LNCaP clone FGC (cell line): ENCODE results near the gene VWA2.
A peak's percentile ranks its signal among the peaks of the same experiment; 100 is the strongest.

Experiments
- DNase-seq: peaks from one replicate; pipeline ENCODE4 v3.0.0-alpha.2; 2011; ENCODE audit warnings: low read depth
- H3K4me3 ChIP-seq: 2 replicates; pipeline ENCODE4 v1.5.1; 2011; ENCODE audit warnings: mild to moderate bottlenecking, low read depth, low read length, control low read depth
- TF ChIP-seq, protein P1 (sequence below): IDR thresholded peaks from 2 replicates; pipeline ENCODE4 v1.5.1; 2012; ENCODE audit warnings: mild to moderate bottlenecking; ENCODE audit not compliant: control insufficient read depth, insufficient read depth; ENCODE audit errors: extremely low read depth

The VWA2 gene, protein sequence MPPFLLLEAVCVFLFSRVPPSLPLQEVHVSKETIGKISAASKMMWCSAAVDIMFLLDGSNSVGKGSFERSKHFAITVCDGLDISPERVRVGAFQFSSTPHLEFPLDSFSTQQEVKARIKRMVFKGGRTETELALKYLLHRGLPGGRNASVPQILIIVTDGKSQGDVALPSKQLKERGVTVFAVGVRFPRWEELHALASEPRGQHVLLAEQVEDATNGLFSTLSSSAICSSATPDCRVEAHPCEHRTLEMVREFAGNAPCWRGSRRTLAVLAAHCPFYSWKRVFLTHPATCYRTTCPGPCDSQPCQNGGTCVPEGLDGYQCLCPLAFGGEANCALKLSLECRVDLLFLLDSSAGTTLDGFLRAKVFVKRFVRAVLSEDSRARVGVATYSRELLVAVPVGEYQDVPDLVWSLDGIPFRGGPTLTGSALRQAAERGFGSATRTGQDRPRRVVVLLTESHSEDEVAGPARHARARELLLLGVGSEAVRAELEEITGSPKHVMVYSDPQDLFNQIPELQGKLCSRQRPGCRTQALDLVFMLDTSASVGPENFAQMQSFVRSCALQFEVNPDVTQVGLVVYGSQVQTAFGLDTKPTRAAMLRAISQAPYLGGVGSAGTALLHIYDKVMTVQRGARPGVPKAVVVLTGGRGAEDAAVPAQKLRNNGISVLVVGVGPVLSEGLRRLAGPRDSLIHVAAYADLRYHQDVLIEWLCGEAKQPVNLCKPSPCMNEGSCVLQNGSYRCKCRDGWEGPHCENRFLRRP

DNA sequence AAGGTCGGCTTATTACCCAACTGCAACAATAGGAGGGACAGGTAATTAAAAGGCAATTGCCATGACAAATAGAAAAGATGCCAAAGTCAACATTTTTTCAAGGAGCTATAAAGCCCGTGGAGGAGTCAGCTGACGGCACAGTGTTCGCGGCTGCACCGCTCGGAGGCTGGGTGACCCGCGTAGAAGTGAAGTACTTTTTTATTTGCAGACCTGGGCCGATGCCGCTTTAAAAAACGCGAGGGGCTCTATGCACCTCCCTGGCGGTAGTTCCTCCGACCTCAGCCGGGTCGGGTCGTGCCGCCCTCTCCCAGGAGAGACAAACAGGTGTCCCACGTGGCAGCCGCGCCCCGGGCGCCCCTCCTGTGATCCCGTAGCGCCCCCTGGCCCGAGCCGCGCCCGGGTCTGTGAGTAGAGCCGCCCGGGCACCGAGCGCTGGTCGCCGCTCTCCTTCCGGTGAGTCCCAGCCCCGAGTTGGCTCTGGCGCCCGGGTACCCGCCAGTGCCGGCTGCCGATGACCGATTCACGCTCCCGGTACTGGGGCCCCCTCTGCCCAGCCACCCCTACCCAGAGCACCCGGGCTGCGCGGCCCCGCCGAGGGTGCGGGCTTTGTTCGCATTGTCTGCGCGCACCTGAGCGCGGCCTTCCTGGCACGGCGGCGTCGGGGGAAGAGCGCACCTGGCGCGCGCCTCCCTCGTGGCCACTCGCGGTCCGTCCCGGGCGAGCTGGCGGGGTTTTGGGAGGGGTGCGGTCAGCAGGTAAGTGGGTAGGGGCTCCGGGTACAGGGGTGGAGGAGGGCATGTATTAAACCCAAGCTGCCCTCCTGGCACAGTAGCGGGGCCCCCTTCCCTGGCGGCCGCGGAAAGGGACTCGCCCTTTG lies at the start of gene VWA2:
Gene VWA2, plus strand, starts transcription at position 138 of the 877 bp plus-strand sequence. CDS start 9,460 bp downstream, outside the sequence.
- TF ChIP-seq, protein P1, sequence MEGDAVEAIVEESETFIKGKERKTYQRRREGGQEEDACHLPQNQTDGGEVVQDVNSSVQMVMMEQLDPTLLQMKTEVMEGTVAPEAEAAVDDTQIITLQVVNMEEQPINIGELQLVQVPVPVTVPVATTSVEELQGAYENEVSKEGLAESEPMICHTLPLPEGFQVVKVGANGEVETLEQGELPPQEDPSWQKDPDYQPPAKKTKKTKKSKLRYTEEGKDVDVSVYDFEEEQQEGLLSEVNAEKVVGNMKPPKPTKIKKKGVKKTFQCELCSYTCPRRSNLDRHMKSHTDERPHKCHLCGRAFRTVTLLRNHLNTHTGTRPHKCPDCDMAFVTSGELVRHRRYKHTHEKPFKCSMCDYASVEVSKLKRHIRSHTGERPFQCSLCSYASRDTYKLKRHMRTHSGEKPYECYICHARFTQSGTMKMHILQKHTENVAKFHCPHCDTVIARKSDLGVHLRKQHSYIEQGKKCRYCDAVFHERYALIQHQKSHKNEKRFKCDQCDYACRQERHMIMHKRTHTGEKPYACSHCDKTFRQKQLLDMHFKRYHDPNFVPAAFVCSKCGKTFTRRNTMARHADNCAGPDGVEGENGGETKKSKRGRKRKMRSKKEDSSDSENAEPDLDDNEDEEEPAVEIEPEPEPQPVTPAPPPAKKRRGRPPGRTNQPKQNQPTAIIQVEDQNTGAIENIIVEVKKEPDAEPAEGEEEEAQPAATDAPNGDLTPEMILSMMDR: peak; percentile 17; the same call in 1 of the 2 replicates
- H3K4me3 ChIP-seq: peak within 1 kb of the TSS; percentile 29; the same call in 1 of the 2 replicates
- DNase-seq: peak; percentile 89

DNA sequence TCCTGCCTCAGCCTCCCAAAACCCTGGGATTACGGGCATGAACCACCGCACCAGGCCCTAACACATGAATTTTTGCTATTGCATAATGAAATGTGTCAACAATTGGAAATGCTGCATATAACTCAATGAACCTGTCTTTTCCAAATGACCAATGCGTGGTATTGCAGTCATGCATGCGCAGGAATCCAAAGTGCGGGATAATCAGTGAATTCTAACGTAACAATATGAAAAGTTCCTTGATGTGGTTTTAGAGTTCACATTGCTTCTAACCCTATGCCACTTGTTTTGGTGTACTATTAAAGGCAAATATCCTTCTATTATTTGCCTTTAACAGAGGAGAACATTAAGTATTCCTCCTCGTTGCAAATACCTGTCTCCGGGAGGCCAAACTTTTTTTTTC lies 49.4 kb upstream of the VWA2 start:
- H3K4me3 ChIP-seq: no peak overlapping the region
- no peak for DNase-seq
- TF ChIP-seq, protein P1: no peak

DNA sequence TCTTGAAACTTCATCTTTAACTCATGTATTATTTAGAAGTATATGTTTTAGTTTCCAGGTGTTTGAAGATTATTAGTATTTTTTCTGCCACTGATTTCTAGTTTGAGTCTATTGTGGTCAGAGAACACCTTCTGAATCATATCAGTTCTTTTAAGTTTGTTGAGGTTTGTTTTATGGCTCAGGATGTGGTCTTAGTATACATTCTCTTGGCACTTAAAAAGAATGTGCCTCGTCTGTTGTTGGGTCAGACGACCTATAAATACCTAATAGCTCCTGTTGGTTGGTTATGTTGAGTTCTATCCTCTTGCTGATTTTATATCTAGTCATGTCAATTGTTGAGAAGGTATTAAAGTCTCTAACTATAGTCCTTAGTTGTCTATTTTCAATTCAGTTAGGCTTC lies 44.0 kb upstream of the VWA2 start:
- peak; percentile 74 for DNase-seq
- no peak overlapping the region for H3K4me3 ChIP-seq
- TF ChIP-seq, protein P1: no peak

DNA sequence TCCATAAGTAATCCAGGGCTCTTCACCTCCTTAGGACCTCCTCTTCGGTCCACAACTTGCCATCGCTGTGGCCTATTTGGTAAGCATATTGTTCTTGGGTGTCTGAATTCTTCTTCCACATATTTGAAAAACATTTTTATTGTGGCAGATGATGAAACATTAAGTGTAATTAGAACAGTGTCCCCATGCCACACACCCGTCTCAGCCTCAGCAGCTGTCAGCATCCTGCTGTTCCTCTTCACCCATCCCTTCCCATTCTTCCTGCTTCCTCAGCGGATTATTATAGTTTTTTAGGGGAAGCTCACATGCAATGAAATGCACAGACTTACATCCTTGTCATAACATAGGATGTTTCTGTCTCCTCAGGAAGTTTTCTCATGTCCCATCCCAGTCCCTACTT lies 39.8 kb upstream of the VWA2 start:
- TF ChIP-seq, protein P1: no peak
- DNase-seq: no peak
- H3K4me3 ChIP-seq: no peak overlapping the region

DNA sequence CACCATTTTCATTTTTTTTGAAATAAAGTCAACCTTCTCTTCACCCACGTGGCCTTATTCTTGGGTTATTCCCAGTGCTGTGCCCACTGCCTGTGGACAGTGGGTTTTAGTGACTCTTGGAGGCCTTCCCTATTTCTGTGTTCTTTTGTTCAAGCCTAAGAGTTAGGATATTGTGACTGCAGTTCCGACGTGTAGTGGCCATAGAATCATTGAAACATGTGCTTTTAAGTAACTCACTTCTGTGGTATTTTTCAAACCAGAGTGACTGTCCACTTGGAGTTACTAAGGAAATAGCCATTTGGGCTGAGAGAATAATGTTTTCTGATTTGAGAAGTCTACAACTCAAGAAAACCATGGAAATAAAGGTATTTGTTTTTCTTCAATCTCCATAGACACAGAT lies 36.2 kb upstream of the VWA2 start:
- no peak for DNase-seq
- TF ChIP-seq, protein P1: no peak
- H3K4me3 ChIP-seq: no peak overlapping the region

DNA sequence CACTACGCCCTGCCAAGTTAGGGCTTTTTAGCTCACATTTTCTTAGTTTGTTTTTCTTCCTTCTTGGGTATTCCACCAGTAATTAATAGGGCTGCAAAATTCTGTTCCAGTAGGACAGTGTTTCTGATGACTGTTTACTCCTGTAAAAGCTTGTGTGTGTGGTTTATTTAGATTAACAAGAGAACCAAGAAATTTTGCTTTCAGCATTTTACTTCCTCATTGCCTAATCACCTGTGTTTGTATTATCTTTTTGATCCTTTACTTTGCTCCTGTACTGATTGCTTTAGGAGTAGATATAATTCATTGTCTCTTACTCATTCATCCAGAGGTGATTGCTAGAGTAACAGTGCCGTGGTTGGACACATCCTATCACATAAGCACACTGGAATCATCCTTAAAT lies 32.2 kb upstream of the VWA2 start:
- DNase-seq: peak; percentile 99
- TF ChIP-seq, protein P1: no peak
- no peak overlapping the region for H3K4me3 ChIP-seq
